HEK293T (cell line): ENCODE measurements around the gene ADNP.
"Not testable (repeated sequence)": the region's sequence is repeated elsewhere in the genome, so short reads cannot be mapped to it uniquely, and the experiment has no call there.

Source experiments
- CTCF ChIA-PET: fragments of 350-600 bp; formaldehyde crosslinking; extraction: SDS; loops from one replicate; lab custom pipeline; 2021; ENCODE audit warnings: antibody characterized with exemption, inconsistent platforms; lab: Yijun Ruan, JAX
- POLR2A ChIA-PET: fragments of 350-600 bp; formaldehyde crosslinking; extraction: SDS; loops from one replicate; lab custom pipeline; 2020; ENCODE audit warnings: antibody characterized with exemption, inconsistent platforms; lab: Yijun Ruan, JAX
- DNase-seq: peaks from one replicate; pipeline ENCODE4 v3.0.0; 2012; ENCODE audit warnings: mixed read lengths; ENCODE audit errors: extremely low spot score
- ARNT ChIP-seq: fragments of 450-650 bp; IDR thresholded peaks from 2 replicates; pipeline ENCODE4 v1.6.1; 2017; ENCODE audit warnings: mild to moderate bottlenecking
- BHLHE40 ChIP-seq: fragments of 450-650 bp; IDR thresholded peaks from 2 replicates; pipeline ENCODE4 v1.6.1; 2016; ENCODE audit warnings: mild to moderate bottlenecking, moderate library complexity, borderline replicate concordance
- CTBP1 ChIP-seq: fragments of 450-650 bp; IDR thresholded peaks from 2 replicates; pipeline ENCODE4 v1.6.1; 2016; ENCODE audit warnings: borderline replicate concordance
- ELF4 ChIP-seq: fragments of 450-650 bp; IDR thresholded peaks from 2 replicates; pipeline ENCODE4 v1.6.1; 2017; ENCODE audit warnings: antibody characterized with exemption
- FOXA1 ChIP-seq: fragments of 450-650 bp; IDR thresholded peaks from 2 replicates; pipeline ENCODE4 v1.6.1; 2016; ENCODE audit warnings: mild to moderate bottlenecking
- FOXK2 ChIP-seq: fragments of 450-650 bp; IDR thresholded peaks from 2 replicates; pipeline ENCODE4 v1.6.1; 2016; ENCODE audit warnings: mild to moderate bottlenecking
- FOXM1 ChIP-seq: fragments of 450-650 bp; IDR thresholded peaks from 2 replicates; pipeline ENCODE4 v1.6.1; 2017; ENCODE audit warnings: mild to moderate bottlenecking, borderline replicate concordance
- HDGF ChIP-seq: fragments of 450-650 bp; IDR thresholded peaks from 2 replicates; pipeline ENCODE4 v1.6.1; 2017; ENCODE audit warnings: antibody characterized with exemption, borderline replicate concordance
- L3MBTL2 ChIP-seq: fragments of 450-650 bp; conservative IDR thresholded peaks from 2 replicates; pipeline ENCODE4 v1.6.1; 2016; ENCODE audit warnings: mild to moderate bottlenecking
- LEF1 ChIP-seq: fragments of 450-650 bp; IDR thresholded peaks from 2 replicates; pipeline ENCODE4 v1.6.1; 2017; ENCODE audit warnings: mild to moderate bottlenecking, borderline replicate concordance
- NFRKB ChIP-seq: fragments of 450-650 bp; IDR thresholded peaks from 2 replicates; pipeline ENCODE4 v1.6.1; 2016; ENCODE audit warnings: mild to moderate bottlenecking, moderate library complexity
- SP1 ChIP-seq: fragments of 450-650 bp; IDR thresholded peaks from 2 replicates; pipeline ENCODE4 v1.6.1; 2017
- SUZ12 ChIP-seq: fragments of 450-650 bp; IDR thresholded peaks from 2 replicates; pipeline ENCODE4 v1.6.1; 2016; ENCODE audit warnings: mild to moderate bottlenecking
- TARDBP ChIP-seq: fragments of 450-650 bp; IDR thresholded peaks from 2 replicates; pipeline ENCODE4 v1.6.1; 2016
- ZNF384 ChIP-seq: fragments of 450-650 bp; IDR thresholded peaks from 2 replicates; pipeline ENCODE4 v1.6.1; 2016
- TF ChIP-seq, protein P1 (sequence below): fragments of 450-650 bp; IDR thresholded peaks from 2 replicates; pipeline ENCODE4 v1.6.1; 2016

Gene ADNP

DNA sequence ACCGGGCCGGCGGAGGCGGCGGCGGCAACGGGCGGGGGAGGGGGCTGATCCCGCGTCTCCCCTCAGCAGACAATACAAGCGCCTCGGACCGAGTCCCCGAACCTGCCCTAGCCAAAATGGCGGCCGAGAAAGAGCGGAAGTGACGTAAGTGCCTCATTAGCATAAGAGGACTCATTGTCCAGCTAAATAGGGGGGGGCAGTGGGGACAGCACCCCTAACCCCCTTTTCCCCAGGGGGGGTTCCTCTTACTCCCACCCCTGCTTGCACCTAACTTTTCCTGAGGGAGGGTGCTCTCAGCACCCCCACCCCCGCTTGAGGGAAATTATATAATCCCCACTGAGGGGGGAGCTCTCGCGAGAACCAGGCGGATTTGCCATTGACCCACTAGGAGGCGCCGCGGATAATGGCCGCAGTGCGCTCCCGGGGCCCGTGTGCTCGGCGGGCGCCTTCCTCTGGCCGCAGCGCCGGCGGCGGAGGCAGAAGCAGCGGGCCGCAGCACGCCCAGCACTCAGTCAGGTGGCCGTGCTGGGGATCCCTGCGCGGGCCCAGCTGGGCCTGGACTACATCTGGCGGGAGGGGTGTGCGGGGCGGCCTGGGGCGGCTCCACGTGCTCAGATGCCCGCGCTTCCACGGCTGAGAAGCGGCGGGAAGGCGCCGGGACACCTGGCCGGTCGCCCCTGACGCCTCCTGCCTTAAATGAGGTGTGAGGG, at the start of gene ADNP:
TSS of gene ADNP (minus strand) at position 132 of the 710 bp plus-strand sequence. CDS start 27,441 bp downstream, outside the sequence.
- TF ChIP-seq TARDBP = no peak
- TF ChIP-seq NFRKB = peak; percentile 54; the same call in 1 of the 2 replicates
- TF ChIP-seq BHLHE40 = no peak
- TF ChIP-seq L3MBTL2 = peak; percentile 93
- TF ChIP-seq CTBP1 = no peak
- TF ChIP-seq ZNF384 = no peak
- 0 out of 2 replicates have a peak, but pooled peaks have one; percentile 31 for TF ChIP-seq FOXM1
- no peak for TF ChIP-seq FOXK2
- no peak; the same call in 1 of the 2 replicates for TF ChIP-seq LEF1
- ChIA-PET CTCF (interaction anchor here (0.6 to 1.2 kb wide), 5 partner anchors 11 to 945 kb away, joined by 3 to 6 read pairs (median 4); no protein-coding TSS in a partner anchor), POLR2A (interaction anchor here (0.7 to 3.8 kb wide), 15 partner anchors 9 to 299 kb away, joined by 3 to 26 read pairs (median 4); partner anchors contain the start of genes BCAS4, DPM1 and MOCS3)
- DNase-seq = peak; percentile 63

DNA sequence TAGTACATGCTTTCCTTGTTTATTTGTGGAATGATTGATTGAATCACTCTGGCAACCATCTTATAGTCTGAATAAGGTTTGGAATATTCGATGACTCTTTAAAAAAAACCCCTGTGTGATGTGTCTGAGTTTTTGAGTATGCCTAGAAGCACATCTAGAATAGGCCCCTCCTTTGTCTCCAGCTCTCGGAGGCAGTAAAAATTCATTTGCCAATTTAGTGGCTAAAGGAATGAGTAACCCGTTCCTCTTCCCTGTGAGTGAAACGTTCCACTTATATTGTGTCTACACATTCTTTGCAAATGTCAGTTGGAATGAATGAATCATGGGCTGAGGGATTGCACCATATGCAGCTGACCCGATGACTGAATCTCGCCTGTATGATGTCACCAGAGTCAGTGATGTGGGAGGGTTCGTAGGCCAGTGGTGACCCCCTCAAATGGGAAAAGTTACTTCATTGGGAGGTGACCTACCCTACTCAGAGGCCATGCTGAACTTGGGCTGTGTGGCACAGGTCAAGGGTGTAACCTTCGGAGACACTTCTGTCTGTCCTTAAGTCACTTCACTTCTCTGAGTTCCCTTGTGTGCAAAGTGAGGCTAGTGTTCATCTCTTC, 48.9 kb upstream of the ADNP start:
- TF ChIP-seq SUZ12 (no peak), NFRKB (no peak), FOXK2 (no peak)
- CTCF ChIA-PET = interaction anchor here (1.1 to 1.6 kb wide), 2 partner anchors 162 to 186 kb away, joined by 3 to 6 read pairs; partner anchors contain the start of gene BCAS4
- POLR2A ChIA-PET = no interaction called here
- no peak for DNase-seq

DNA sequence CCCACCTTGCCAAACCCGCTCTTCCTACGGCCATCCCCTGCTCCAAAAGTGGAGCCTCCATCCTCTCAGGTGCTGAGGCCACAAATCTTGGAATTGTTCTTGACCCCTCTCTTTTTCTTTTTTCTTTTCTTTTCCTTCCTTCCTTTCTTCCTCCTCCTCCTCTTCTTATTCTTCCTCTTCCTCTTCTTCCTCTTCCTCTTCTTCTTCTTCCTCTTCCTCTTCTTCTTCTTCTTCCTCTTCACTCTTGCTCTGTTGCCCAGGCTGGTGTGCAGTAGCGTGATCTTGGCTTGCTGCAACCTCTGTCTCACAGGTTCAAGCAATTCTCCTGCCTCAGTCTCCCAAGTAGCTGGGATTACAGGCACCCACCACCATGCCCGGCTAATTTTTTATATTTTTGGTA, 47.3 kb upstream of the ADNP start:
- POLR2A ChIA-PET, DNase-seq, CTCF ChIA-PET: not testable (repeated sequence)

DNA sequence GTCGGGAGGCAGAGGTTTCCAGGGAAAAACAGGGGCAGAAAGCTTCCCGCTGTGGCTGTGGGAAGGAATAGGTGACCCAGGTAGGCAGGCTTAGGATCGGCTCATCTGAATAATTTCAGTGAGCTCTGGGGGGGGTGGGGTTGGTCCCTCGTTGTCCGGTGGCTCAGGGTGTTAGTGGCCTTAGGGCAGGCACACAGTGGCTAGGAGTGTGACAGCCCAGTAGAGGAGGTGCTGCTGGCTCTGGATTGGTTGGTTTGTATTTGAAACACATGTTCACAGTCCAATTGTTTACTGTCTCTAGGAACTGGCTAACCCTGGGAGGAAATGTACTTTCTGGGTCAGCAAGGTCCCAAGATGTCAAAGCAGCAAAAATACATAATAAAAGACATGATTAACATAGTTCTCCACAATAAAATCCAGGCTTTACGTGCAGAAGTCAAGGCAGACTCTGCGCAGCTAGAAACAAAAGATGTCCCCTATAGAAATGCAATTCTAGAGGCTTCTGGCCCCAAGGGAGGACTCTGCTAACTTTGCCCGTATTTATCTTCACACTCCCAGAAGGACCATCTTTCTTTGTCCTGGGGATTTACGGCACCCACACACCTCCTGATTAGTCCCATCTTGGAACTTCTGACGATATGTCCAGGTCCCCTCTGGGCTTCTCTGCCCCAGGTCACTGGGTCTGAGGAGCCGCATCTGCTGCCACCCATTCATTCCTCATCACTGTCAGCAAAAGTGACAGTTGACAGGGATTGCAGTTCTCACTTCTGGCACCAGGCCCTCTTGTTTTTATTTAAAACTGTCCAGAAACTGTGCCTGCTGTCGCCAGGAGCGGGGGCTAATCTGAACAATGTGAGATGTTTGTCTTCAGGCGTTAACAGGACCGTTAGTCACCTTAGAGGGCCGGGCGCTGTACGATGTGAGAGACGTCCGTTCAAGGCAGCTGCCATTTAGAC, 46.1 kb upstream of the ADNP start:
- ChIA-PET CTCF (no interaction called here), POLR2A (no interaction called here)
- no peak for TF ChIP-seq ZNF384
- TF ChIP-seq LEF1 = no peak
- no peak for TF ChIP-seq ELF4
- no peak for TF ChIP-seq CTBP1
- TF ChIP-seq HDGF = no peak
- no peak for TF ChIP-seq L3MBTL2
- TF ChIP-seq, protein P1, sequence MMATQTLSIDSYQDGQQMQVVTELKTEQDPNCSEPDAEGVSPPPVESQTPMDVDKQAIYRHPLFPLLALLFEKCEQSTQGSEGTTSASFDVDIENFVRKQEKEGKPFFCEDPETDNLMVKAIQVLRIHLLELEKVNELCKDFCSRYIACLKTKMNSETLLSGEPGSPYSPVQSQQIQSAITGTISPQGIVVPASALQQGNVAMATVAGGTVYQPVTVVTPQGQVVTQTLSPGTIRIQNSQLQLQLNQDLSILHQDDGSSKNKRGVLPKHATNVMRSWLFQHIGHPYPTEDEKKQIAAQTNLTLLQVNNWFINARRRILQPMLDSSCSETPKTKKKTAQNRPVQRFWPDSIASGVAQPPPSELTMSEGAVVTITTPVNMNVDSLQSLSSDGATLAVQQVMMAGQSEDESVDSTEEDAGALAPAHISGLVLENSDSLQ = no peak
- TF ChIP-seq ARNT = no peak
- TF ChIP-seq FOXM1 = no peak
- DNase-seq = no peak

DNA sequence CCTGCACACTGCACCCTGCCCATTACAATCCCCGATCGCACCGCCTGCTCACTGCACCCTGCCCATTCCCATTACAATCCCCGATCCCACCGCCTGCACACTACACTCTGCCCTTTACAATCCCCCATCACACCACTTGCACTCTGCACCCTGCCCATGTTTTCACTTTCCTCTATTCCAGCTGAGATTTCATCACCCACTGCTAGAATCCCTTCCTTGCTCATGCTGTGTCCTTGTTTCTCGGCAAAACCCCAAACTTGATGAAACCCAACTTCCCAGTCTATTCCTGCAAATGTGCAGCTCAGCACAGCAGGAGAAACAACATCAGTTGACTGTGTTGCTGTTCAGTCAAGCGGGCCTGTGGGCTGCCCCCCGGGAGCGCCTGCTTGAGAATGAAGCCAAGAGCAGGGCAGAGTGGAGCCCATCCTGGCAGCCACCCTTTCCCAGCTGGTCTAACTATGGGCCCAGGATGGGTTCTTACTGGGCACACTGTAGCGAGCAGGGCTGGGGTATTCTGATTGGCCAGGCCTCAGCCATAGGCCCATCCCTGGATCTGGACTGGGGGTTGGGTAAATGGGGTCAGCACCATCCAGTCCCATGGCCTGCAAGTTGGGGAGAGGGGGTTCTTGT, 44.6 kb upstream of the ADNP start:
- no peak for DNase-seq
- POLR2A ChIA-PET = no interaction called here
- TF ChIP-seq SP1 (no peak), TARDBP (no peak)
- CTCF ChIA-PET = no interaction called here

DNA sequence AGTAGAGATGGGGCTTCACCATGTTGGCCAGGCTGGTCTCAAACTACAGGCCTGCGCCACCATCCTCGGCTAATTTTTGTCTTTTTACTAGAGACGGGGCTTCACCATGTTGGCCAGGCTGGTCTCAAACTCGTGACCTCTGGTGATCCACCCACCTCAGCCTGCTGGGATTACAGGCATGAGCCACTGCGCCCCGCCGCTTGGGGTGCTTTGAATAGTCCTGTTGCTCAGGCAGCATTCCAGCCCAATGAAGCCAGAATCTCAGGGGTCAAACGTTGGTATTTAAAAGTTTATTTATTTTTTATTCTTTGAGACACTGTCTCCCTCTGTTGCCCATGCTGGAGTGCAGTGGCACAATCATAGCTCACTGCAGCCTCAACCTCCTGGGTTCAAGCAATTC, 38.7 kb upstream of the ADNP start:
- no peak for DNase-seq
- ChIA-PET CTCF (no interaction called here), POLR2A (interaction anchor here (1.6 kb wide), 1 partner anchor 12 kb away, joined by 3 read pairs; the partner anchor contains the start of genes DPM1 and MOCS3)
- TF ChIP-seq FOXA1 (no peak), BHLHE40 (no peak), SP1 (no peak), ZNF384 (no peak), FOXM1 (no peak), NFRKB (no peak), ARNT (no peak), TARDBP (no peak), SUZ12 (no peak), CTBP1 (no peak), ELF4 (no peak), L3MBTL2 (no peak), LEF1 (no peak), FOXK2 (no peak), HDGF (no peak)
- TF ChIP-seq, protein P1 = no peak
